Measurements from ENCODE around the gene POC5. TPM values are rescaled to one million over a fixed set of nuclear protein-coding genes. Genes with fewer than 3 reads are reported as not detected.

POC5 gene
- total RNA-seq (10 to 100 TPM; 15.1 to 20.0 TPM), polyA plus RNA-seq (10 to 100 TPM; 14.1 to 14.8 TPM)

DNA sequence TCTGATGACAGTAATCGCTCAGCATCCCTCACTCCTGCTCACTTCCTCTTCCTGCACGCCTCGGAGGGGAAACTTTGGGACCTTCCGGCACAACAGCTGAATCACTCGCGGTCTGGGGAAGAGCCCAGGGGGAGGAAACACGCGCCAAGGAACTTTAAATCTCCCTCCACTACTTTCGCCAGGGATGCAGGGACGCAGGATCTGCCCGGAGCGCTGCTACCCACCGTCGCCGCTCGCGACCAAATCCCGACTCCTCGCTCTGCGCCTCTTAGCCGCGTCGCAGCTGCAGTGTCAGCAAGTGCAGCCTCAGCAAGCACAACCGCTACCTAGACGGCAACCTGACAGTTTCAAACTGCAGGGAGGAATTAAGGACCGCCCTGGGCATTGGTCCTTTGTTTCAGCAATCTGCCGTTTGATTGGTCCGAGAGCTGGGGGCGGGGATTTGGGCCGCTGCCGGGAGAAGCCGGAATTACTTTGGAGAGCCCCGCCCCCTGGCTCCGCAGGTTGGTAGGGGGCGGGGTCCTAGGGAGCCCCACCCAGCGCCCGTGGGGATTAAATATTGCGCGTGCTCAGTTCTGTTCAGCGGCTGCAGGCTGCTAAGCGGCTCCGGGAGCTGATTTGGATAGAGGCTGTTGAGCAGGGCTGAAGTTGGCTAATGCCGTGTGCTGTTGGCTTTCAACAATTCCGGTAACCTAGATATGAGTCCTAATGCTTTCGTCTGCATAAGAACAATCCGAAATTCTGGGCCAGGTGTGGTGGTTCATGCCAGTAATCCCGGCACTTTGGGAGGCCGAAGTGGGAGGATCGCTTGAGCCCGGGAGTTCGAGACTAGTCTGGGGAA is at the start of gene POC5:
Gene POC5 (minus strand): TSS at position 356 of the 841 bp plus-strand sequence. CDS start 4,500 bp downstream, outside the sequence.
- peak within 1 kb of the TSS; percentile 99 to 100 (median 100) for H3K4me3 Mint-ChIP-seq
- DNase-seq = peak; percentile 98 to 99 (median 98)
- intact Hi-C loops (cut with micrococcal nuclease) = loop anchor here (1.0 to 10.0 kb wide), 8 partner anchors 35 to 953 kb away; partner anchors contain the start of genes ANKRD31, CERT1, GFM2 and HMGCR
- no peaks in the 10 kb centered on the region for H3K27me3 Mint-ChIP-seq
- ChIA-PET POLR2A (ENCODE audit: partially characterized antibody) (interaction anchor here (0.7 to 2.2 kb wide), 10 partner anchors 11 to 1139 kb away, joined by 3 to 14 read pairs (median 4); partner anchors contain the start of genes ANKRD31, CERT1, GCNT4 and HMGCR), CTCF (ENCODE audit: partially characterized antibody) (interaction anchor here (0.6 kb wide), 1 partner anchor 138 kb away, joined by 3 read pairs; no protein-coding TSS in a partner anchor)
- peak within 1 kb of the TSS; percentile 74 for H3K27ac ChIP-seq (ENCODE audit: low read depth, low read length)
- peak within 1 kb of the TSS; percentile 74 to 95 for H3K4me3 ChIP-seq (ENCODE audit: low read length in 2 of 2)
- H3K36me3 ChIP-seq (ENCODE audit: insufficient read depth, low read length) = no peaks in the 10 kb centered on the region
- H3K9me3 Mint-ChIP-seq = no peaks in the 10 kb centered on the region
- H3K27ac Mint-ChIP-seq = peak within 1 kb of the TSS; percentile 98 to 100 (median 99)
- H3K4me1 Mint-ChIP-seq = peaks cover 29 to 43% (median 36%) of the 10 kb centered on the region in 4 donors
- H3K36me3 Mint-ChIP-seq = peaks cover 10 to 32% of the 10 kb centered on the region in 2 donors
- no peaks in the 10 kb centered on the region for H3K9me3 ChIP-seq (ENCODE audit: control insufficient read depth in 1 of 2, low read length in 2 of 2)
- peaks cover 18% of the 10 kb centered on the region for H3K4me1 ChIP-seq (ENCODE audit: insufficient read depth, low read length)
- H3K27me3 ChIP-seq (ENCODE audit: insufficient read depth, low read length) = no peaks in the 10 kb centered on the region

DNA sequence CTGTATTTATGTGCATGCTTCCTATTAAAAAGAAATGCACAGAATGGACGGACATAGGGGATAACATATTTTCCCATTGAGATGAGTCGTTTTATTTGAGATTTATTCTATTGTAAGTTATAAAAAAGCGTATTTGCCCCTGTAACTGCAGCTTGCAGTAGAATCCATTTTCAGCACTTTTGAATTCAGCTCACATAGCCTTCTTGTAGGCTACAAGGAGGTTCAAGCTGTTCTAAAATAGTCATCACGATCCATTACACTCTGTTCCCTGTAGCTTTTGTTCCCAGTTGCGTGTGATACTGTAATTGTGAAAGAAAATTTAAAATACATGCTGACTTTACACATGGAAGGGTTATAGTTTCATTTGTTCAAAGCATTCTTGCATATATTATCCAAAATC is 40.9 kb upstream of the POC5 start:
- H3K36me3 ChIP-seq (ENCODE audit: insufficient read depth, low read length) = no peaks in the 10 kb centered on the region
- Mint-ChIP-seq H3K4me3 (no peak overlapping the region), H3K36me3 (no peaks in the 10 kb centered on the region), H3K9me3 (no peaks in the 10 kb centered on the region), H3K27me3 (peaks cover 8 to 9% of the 10 kb centered on the region in 2 donors), H3K4me1 (no peaks in the 10 kb centered on the region), H3K27ac (no peak overlapping the region)
- POLR2A ChIA-PET (ENCODE audit: partially characterized antibody) = no interaction called here
- no peaks in the 10 kb centered on the region for H3K4me1 ChIP-seq (ENCODE audit: insufficient read depth, low read length)
- no peaks in the 10 kb centered on the region for H3K9me3 ChIP-seq (ENCODE audit: control insufficient read depth in 1 of 2, low read length in 2 of 2)
- intact Hi-C loops (cut with micrococcal nuclease) = no loop called here
- DNase-seq = no peak
- CTCF ChIA-PET (ENCODE audit: partially characterized antibody) = no interaction called here
- no peak overlapping the region for H3K27ac ChIP-seq (ENCODE audit: low read depth, low read length)
- no peak overlapping the region for H3K4me3 ChIP-seq (ENCODE audit: low read length in 2 of 2)
- no peaks in the 10 kb centered on the region for H3K27me3 ChIP-seq (ENCODE audit: insufficient read depth, low read length)

DNA sequence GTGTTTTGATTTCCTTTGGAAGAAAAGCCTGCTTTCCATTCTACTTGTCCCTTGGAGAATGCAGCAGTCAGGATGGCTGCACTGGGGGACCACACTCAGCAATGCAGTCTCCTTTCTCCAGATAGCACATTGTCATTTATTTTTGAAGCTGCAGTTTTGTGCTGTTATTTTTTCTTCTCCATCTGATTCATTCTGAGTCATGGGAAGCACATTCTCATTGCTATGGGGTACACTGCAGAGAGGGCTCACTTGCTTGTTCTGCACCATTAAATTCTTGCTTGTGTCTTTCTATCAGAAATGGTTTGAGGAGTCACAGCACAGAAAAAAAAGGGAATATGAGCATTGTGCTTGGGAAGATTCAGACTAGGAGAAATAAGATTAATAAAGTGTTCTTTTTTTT is 39.7 kb upstream of the POC5 start:
- no peak overlapping the region for H3K27ac Mint-ChIP-seq
- POLR2A ChIA-PET (ENCODE audit: partially characterized antibody) = no interaction called here

DNA sequence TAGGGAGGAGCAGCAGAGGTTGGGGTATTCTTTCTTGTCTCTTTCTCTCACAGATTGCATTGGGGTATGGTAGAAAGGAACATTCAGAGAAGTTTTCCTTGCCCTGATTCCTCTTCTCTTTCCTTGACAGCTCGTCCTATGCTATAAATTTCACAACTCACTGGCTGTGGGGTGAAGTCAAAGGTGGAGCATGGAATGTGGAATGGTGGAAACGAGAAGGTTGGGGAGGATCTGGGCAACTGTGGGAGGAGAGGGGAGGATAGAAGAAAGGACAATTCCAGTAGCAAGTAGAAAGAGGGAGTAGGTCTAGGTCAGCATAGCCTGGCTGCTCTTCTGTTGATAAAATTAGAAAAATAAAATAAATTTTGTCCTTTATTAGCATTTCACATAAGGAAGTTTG is 39.0 kb upstream of the POC5 start:
- Histone ChIP-seq H3K27ac (ENCODE audit: low read depth, low read length) (no peak overlapping the region), H3K36me3 (ENCODE audit: insufficient read depth, low read length) (no peaks in the 10 kb centered on the region), H3K27me3 (ENCODE audit: insufficient read depth, low read length) (no peaks in the 10 kb centered on the region), H3K4me3 (ENCODE audit: low read length in 2 of 2) (no peak overlapping the region), H3K4me1 (ENCODE audit: insufficient read depth, low read length) (no peaks in the 10 kb centered on the region), H3K9me3 (ENCODE audit: control insufficient read depth in 1 of 2, low read length in 2 of 2) (no peaks in the 10 kb centered on the region)
- H3K9me3 Mint-ChIP-seq = no peaks in the 10 kb centered on the region
- no peaks in the 10 kb centered on the region for H3K36me3 Mint-ChIP-seq
- peaks cover 8 to 11% of the 10 kb centered on the region in 2 donors for H3K27me3 Mint-ChIP-seq
- intact Hi-C loops (cut with micrococcal nuclease) = no loop called here
- no peak for DNase-seq
- POLR2A ChIA-PET (ENCODE audit: partially characterized antibody) = no interaction called here
- CTCF ChIA-PET (ENCODE audit: partially characterized antibody) = no interaction called here
- no peak overlapping the region for H3K27ac Mint-ChIP-seq
- no peaks in the 10 kb centered on the region for H3K4me1 Mint-ChIP-seq
- no peak overlapping the region for H3K4me3 Mint-ChIP-seq

More for the DNA sequence above, 39.7 kb upstream of the POC5 start:
- Histone ChIP-seq H3K9me3 (ENCODE audit: control insufficient read depth in 1 of 2, low read length in 2 of 2) (no peaks in the 10 kb centered on the region), H3K36me3 (ENCODE audit: insufficient read depth, low read length) (no peaks in the 10 kb centered on the region), H3K4me3 (ENCODE audit: low read length in 2 of 2) (no peak overlapping the region), H3K4me1 (ENCODE audit: insufficient read depth, low read length) (no peaks in the 10 kb centered on the region), H3K27ac (ENCODE audit: low read depth, low read length) (no peak overlapping the region), H3K27me3 (ENCODE audit: insufficient read depth, low read length) (no peaks in the 10 kb centered on the region)
- Mint-ChIP-seq H3K4me3 (no peak overlapping the region), H3K36me3 (no peaks in the 10 kb centered on the region), H3K27me3 (peaks cover 8 to 10% of the 10 kb centered on the region in 2 donors), H3K9me3 (no peaks in the 10 kb centered on the region), H3K4me1 (no peaks in the 10 kb centered on the region)
- CTCF ChIA-PET (ENCODE audit: partially characterized antibody) = no interaction called here
- intact Hi-C loops (cut with micrococcal nuclease) = no loop called here
- DNase-seq = no peak

DNA sequence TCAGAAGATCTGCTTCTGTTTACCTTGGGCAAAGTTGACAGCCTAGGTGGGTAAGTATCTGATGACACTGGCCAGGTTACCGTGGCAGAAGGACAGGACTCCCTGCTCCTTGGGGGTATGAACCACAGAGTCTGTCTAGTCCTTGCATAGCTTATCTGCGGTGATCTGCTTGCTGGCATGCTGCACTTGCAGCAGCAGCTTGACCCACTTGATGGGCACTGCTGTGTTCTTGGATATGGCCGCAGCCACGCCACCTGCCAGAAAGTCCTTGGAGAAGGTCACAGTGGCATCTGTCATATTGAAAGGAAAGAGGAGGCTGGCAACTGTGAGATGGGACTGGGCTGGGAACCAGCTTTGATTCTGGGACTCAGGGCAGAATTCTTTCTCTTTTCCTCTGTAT is 35.9 kb upstream of the POC5 start:
- Histone ChIP-seq H3K9me3 (ENCODE audit: control insufficient read depth in 1 of 2, low read length in 2 of 2) (no peaks in the 10 kb centered on the region), H3K4me1 (ENCODE audit: insufficient read depth, low read length) (no peaks in the 10 kb centered on the region), H3K27me3 (ENCODE audit: insufficient read depth, low read length) (no peaks in the 10 kb centered on the region), H3K4me3 (ENCODE audit: low read length in 2 of 2) (no peak overlapping the region), H3K36me3 (ENCODE audit: insufficient read depth, low read length) (no peaks in the 10 kb centered on the region), H3K27ac (ENCODE audit: low read depth, low read length) (no peak overlapping the region)
- intact Hi-C loops (cut with micrococcal nuclease) = no loop called here
- CTCF ChIA-PET (ENCODE audit: partially characterized antibody) = no interaction called here
- Mint-ChIP-seq H3K4me3 (no peak overlapping the region), H3K4me1 (no peaks in the 10 kb centered on the region), H3K27me3 (peaks cover 10 to 18% of the 10 kb centered on the region in 2 donors), H3K27ac (no peak overlapping the region), H3K36me3 (no peaks in the 10 kb centered on the region), H3K9me3 (no peaks in the 10 kb centered on the region)
- no peak for DNase-seq
- POLR2A ChIA-PET (ENCODE audit: partially characterized antibody) = no interaction called here

- Mint-ChIP-seq H3K4me1 (peaks cover 0 to 6% (median 0%) of the 10 kb centered on the region in 4 donors), H3K4me3 (no peak overlapping the region), H3K9me3 (peaks cover 0 to 2% (median 0%) of the 10 kb centered on the region in 8 donors), H3K27ac (no peak overlapping the region), H3K27me3 (peaks cover 22 to 23% of the 10 kb centered on the region in 2 donors), H3K36me3 (no peaks in the 10 kb centered on the region)
- DNase-seq = no peak
- Histone ChIP-seq H3K4me1 (ENCODE audit: insufficient read depth, low read length) (no peaks in the 10 kb centered on the region), H3K4me3 (ENCODE audit: low read length in 2 of 2) (no peak overlapping the region), H3K27ac (ENCODE audit: low read depth, low read length) (no peak overlapping the region), H3K36me3 (ENCODE audit: insufficient read depth, low read length) (no peaks in the 10 kb centered on the region), H3K9me3 (ENCODE audit: control insufficient read depth in 1 of 2, low read length in 2 of 2) (no peaks in the 10 kb centered on the region), H3K27me3 (ENCODE audit: insufficient read depth, low read length) (no peaks in the 10 kb centered on the region)
- CTCF ChIA-PET (ENCODE audit: partially characterized antibody) = no interaction called here
- intact Hi-C loops (cut with micrococcal nuclease) = no loop called here
- POLR2A ChIA-PET (ENCODE audit: partially characterized antibody) = no interaction called here
Measured at GRCh38 chr5:75744355-75744754, 27.1 kb upstream of the POC5 start.

- ChIA-PET CTCF (ENCODE audit: partially characterized antibody) (interaction anchor here (0.7 to 1.5 kb wide), 4 partner anchors 28 to 520 kb away, joined by 3 to 5 read pairs (median 3); no protein-coding TSS in a partner anchor), POLR2A (ENCODE audit: partially characterized antibody) (no interaction called here)
- peaks cover 11 to 18% of the 10 kb centered on the region in 2 donors for H3K27me3 Mint-ChIP-seq
- no peak overlapping the region for H3K4me3 ChIP-seq (ENCODE audit: low read length in 2 of 2)
- H3K4me1 Mint-ChIP-seq = no peaks in the 10 kb centered on the region
- H3K9me3 Mint-ChIP-seq = peaks cover 0 to 3% (median 0%) of the 10 kb centered on the region in 8 donors
- H3K4me1 ChIP-seq (ENCODE audit: insufficient read depth, low read length) = no peaks in the 10 kb centered on the region
- no peaks in the 10 kb centered on the region for H3K27me3 ChIP-seq (ENCODE audit: insufficient read depth, low read length)
- intact Hi-C loops (cut with micrococcal nuclease) = no loop called here
- no peak for DNase-seq
- H3K27ac Mint-ChIP-seq = no peak overlapping the region
- no peaks in the 10 kb centered on the region for H3K36me3 Mint-ChIP-seq
- H3K27ac ChIP-seq (ENCODE audit: low read depth, low read length) = no peak overlapping the region
- no peaks in the 10 kb centered on the region for H3K36me3 ChIP-seq (ENCODE audit: insufficient read depth, low read length)
- H3K9me3 ChIP-seq (ENCODE audit: control insufficient read depth in 1 of 2, low read length in 2 of 2) = no peaks in the 10 kb centered on the region
- H3K4me3 Mint-ChIP-seq = no peak overlapping the region
Measured at GRCh38 chr5:75736273-75736672, 19.0 kb upstream of the POC5 start.

Measured in CD4-positive, alpha-beta memory T cell (primary cell).